Esophagus muscularis mucosa (tissue), 3 donors: Measurements from ENCODE around the gene CPB1.

Source experiments
- POLR2A ChIP-seq: fragments of 450-650 bp; IDR thresholded peaks from one replicate; pipeline ENCODE4 v1.6.1; 2017; ENCODE audit warnings: antibody characterized with exemption, moderate library complexity, mild to moderate bottlenecking, low read depth
- TF ChIP-seq, protein P1 (sequence below), 3 experiments: fragments of 200-600 bp in 2 of 3; fragments of 450-650 bp in 1 of 3; sonication (generic) in 2 of 3; IDR thresholded peaks; one replicate each; pipeline ENCODE4 v1.5.1; 2017 to 2019; ENCODE audit warnings: antibody characterized with exemption in 3 of 3, mild to moderate bottlenecking in 2 of 3, moderate library complexity in 1 of 3

DNA sequence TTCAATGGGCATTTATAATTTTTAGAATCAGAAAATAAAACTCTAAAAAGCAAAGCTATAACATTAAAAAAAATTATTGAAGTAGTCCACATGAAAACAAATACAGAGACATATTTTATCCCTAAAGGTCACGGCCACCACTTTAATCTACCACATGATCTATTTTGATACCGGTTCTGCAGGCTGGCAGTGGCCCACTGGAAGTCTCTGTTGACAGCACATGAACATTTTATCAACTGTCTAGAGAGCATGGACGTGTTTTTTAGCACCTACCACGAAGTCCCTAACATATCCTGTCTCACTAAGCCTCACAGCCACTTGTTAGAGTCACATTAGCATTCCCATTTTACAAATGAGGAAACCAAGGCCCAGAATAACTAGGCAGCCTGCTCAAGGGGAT, 35.7 kb downstream of the CPB1 start:
- TF ChIP-seq, protein P1, sequence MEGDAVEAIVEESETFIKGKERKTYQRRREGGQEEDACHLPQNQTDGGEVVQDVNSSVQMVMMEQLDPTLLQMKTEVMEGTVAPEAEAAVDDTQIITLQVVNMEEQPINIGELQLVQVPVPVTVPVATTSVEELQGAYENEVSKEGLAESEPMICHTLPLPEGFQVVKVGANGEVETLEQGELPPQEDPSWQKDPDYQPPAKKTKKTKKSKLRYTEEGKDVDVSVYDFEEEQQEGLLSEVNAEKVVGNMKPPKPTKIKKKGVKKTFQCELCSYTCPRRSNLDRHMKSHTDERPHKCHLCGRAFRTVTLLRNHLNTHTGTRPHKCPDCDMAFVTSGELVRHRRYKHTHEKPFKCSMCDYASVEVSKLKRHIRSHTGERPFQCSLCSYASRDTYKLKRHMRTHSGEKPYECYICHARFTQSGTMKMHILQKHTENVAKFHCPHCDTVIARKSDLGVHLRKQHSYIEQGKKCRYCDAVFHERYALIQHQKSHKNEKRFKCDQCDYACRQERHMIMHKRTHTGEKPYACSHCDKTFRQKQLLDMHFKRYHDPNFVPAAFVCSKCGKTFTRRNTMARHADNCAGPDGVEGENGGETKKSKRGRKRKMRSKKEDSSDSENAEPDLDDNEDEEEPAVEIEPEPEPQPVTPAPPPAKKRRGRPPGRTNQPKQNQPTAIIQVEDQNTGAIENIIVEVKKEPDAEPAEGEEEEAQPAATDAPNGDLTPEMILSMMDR (IDR thresholded peaks at IDR 0.05) = no peak
- no peak for TF ChIP-seq POLR2A
